ENCODE results near the gene MUSK.

DNA sequence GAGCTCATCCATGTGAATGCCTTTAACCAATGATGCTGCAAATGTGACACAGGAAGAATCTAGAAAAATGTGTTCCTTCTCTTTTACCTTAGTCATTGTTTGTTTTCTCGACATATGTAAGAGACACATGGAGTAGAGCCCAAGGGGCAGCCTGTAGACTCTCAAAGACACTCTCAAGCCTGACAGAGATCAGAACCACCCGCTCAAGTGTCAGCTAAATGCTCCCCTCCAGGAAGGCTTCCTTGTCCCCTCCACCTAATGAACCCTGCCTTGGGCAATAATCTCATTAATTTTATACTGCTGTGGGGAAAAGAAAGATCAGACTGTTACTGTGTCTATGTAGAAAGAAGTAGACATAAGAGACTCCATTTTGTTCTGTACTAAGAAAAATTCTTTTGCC lies 157.4 kb downstream of the MUSK start:
- TF ChIP-seq, protein P1, sequence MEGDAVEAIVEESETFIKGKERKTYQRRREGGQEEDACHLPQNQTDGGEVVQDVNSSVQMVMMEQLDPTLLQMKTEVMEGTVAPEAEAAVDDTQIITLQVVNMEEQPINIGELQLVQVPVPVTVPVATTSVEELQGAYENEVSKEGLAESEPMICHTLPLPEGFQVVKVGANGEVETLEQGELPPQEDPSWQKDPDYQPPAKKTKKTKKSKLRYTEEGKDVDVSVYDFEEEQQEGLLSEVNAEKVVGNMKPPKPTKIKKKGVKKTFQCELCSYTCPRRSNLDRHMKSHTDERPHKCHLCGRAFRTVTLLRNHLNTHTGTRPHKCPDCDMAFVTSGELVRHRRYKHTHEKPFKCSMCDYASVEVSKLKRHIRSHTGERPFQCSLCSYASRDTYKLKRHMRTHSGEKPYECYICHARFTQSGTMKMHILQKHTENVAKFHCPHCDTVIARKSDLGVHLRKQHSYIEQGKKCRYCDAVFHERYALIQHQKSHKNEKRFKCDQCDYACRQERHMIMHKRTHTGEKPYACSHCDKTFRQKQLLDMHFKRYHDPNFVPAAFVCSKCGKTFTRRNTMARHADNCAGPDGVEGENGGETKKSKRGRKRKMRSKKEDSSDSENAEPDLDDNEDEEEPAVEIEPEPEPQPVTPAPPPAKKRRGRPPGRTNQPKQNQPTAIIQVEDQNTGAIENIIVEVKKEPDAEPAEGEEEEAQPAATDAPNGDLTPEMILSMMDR (IDR thresholded peaks at IDR 0.05; ENCODE audit: low read length), result no peak
- no peak for TF ChIP-seq EZH2 (IDR thresholded peaks at IDR 0.05; ENCODE audit: borderline replicate concordance, low read length)

All from OCI-LY1 (cell line).